PFSK-1 (cell line): ENCODE measurements around the gene ADAMTS17.

Experiments used
- POLR2AphosphoS5 ChIP-seq: IDR thresholded peaks from 2 replicates; pipeline ENCODE4 v1.6.1; 2012; ENCODE audit warnings: low read depth, mild to moderate bottlenecking, control low read depth, low read length, moderate library complexity
- REST ChIP-seq, 2 experiments: IDR thresholded peaks; 2 replicates each; pipeline versions ENCODE4 v1.6.1 to v1.8.0; 2011 to 2012; ENCODE audit warnings: low read depth in 2 of 2, low read length in 2 of 2, control low read depth in 1 of 2, inconsistent platforms in 1 of 2, mild to moderate bottlenecking in 1 of 2, moderate library complexity in 1 of 2; ENCODE audit not compliant: insufficient read depth in 1 of 2

- TF ChIP-seq REST (IDR thresholded peaks at IDR 0.05; ENCODE audit: insufficient read depth in 1 of 2, low read depth in 2 of 2, low read length in 2 of 2) (no peak), POLR2AphosphoS5 (no peak)
Observed at GRCh38 chr15:99959326-99959725, 382.4 kb downstream of the ADAMTS17 start.
